Heart right ventricle (tissue), 16 donors: ENCODE data around the gene TMEM266. TPM values are rescaled to one million over a fixed set of nuclear protein-coding genes. Genes with fewer than 3 reads are reported as not detected.

ENCODE experiments used
- ATAC-seq, 8 donors: fragments of 200-7000 bp; cut with Tn5 transposase; one replicate each; pipeline ENCODE4 v1.9.1; 2020; ENCODE audit warnings: mild to moderate bottlenecking in 8 of 8, moderate library complexity in 8 of 8, moderate number of reproducible peaks in 1 of 8
- DNase-seq, 2 donors: peaks; one replicate each; pipeline ENCODE4 v3.0.0-alpha.2; 2020
- H3K27ac ChIP-seq, 10 donors: fragments of 200-600 bp; sonication (generic) in 2 of 10; one replicate each; pipeline versions ENCODE4 v1.5.0 to v1.8.0; 2020 to 2022; ENCODE audit warnings: mild to moderate bottlenecking in 3 of 10
- H3K27me3 ChIP-seq, 7 donors: fragments of 200-600 bp; one replicate each; pipeline ENCODE4 v1.8.0; 2021 to 2022; ENCODE audit warnings: mild to moderate bottlenecking in 2 of 7
- H3K36me3 ChIP-seq, 9 donors: fragments of 200-600 bp; sonication (generic) in 1 of 9; one replicate each; pipeline versions ENCODE4 v1.5.0 to v1.8.0; 2020 to 2022; ENCODE audit warnings: mild to moderate bottlenecking in 2 of 9
- H3K4me1 ChIP-seq, 9 donors: fragments of 200-600 bp; sonication (generic) in 1 of 9; one replicate each; pipeline versions ENCODE4 v1.5.0 to v1.8.0; 2020 to 2022; ENCODE audit warnings: mild to moderate bottlenecking in 4 of 9
- H3K4me3 ChIP-seq, 10 donors: fragments of 200-600 bp; sonication (generic) in 2 of 10; one replicate each; pipeline versions ENCODE4 v1.5.0 to v1.8.0; 2020 to 2022; ENCODE audit warnings: mild to moderate bottlenecking in 7 of 10, moderate library complexity in 2 of 10
- H3K9me3 ChIP-seq, 11 donors: fragments of 200-600 bp in 10 of 11; sonication (generic) in 2 of 11; one replicate each; pipeline versions ENCODE4 v1.5.0 to v1.8.0; 2013 to 2022; ENCODE audit warnings: mild to moderate bottlenecking in 2 of 11, control low read depth in 1 of 11, moderate library complexity in 1 of 11
- CTCF ChIP-seq, 9 donors: fragments of 200-600 bp; sonication (generic) in 2 of 9; IDR thresholded peaks; one replicate each; pipeline versions ENCODE4 v1.5.0 to v1.8.0; 2021 to 2022; ENCODE audit warnings: antibody characterized with exemption in 9 of 9, mild to moderate bottlenecking in 5 of 9, moderate library complexity in 1 of 9
- WGBS, 2 donors: extraction: QIAGEN DNeasy Blood & Tissue Kit; methylation state at CpG; one replicate each; pipeline ENCODE4 v1.1.7; 2013; ENCODE audit warnings: inconsistent platforms in 1 of 2; 5-methylcytosine and 5-hydroxymethylcytosine counted together
- intact Hi-C, 10 donors: fragments of 100-400 bp; cut with DNase I; formaldehyde crosslinking; loops; one replicate each; pipeline versions ENCODE4 v1.11.1 to v1.14.2; 2022
- polyA plus RNA-seq, 2 donors: library from polyadenylated mRNA; stranded (reverse); fragments of 200-250 nt; gene quantifications; one replicate each; pipeline ENCODE4 v1.2.3, GENCODE V29; 2013
- total RNA-seq, 10 donors: library from RNA; stranded (reverse); fragmentation: NEBNext Ultra II Directional in 3 of 10; extraction: Animal tissue kit (Norgen Biotek cat#: 25700) in 3 of 10; gene quantifications; one replicate each; pipeline versions ENCODE4 v1.2.1 to v1.2.4, GENCODE V29; 2021 to 2023
- donor health status: Arrhythmogenic right ventricular cardiomyopathy.
- donor health status: ischemic (EF 13 %, LVEDD 7.1; RV severe dilation, severe dysfunction).
- donor health status: healthy with polysubstance abuse.
- donor health status: DM: no; HTN: yes; CAD: no.
- donor health status: DM: no; HTN: no; CAD: no.
- donor health status: ischemic (EF 25% LVEDD 6.9; RV normal size, moderate dysfunction).
- donor health status: ischemic (EF 25% LVEDD 5.7; RV mildly dilated, moderate dysfunction).
- donor health status: healthy.
- donor health status: DM: yes; HTN: yes; CAD: no.
- donor health status: Ischemic cardiomyopathy.
- donor health status: ischemic (EF 35%, LVEDD 5.7; RV mildly dilated, moderate dysfunction).
- donor health status: nonischemic (EF 11% LVEDD 7.7; RV severe dilation, severe dysfunction).
- donor health status: DM: yes; HTN: yes; CAD: no.
- donor health status: PGD.
- donor health status: ischemic (EF 29% LVEDD 5.4; RV normal size, mild dysfunction).
- donor health status: nonischemic (EF 23%, LVEDD 6.1; RV moderate dilation, normal function).

Gene TMEM266
- total and polyA plus RNA-seq, 12 donors = 0.01 to 0.30 (median 0.15) TPM; not detected in 3

DNA sequence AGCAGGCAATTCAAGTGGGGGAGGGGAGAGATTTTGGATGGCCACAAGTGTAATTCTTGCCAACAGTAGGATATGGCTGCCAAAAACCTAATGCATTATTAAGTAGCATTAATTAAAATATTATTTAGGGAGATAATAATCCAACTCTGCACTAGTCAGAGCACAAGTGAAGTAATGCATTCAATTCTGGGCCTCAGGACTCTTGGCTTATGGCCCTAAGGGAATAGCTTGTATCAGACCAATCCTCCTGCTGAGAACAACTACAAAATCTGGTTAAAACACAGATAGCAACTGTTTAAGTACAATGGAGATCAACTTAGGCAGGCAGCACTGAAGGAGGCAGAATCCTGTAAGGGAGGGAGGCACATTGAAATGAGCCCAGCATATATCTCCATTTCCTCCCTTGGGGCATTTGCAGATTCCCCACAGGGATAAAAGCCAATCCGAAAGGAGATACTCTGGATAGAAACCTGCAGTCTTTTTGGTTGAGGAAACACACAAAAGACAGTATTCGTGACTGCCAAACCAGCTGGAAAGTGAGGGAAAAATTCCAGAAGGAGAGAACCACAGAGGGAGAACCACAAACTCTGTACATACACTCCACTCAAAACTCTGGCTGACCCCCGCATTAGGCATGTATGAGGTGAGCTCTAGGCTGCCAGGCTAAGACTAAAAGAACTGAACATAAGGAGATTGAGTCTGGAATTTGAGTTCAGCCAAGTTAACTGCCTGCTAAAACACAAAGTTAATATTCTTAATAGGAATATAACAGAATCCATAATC, 194.1 kb downstream of the TMEM266 start:
- Histone ChIP-seq H3K27ac (no peak overlapping the region), H3K27me3 (no peaks in the 10 kb centered on the region), H3K9me3 (peaks cover 0 to 10% (median 0%) of the 10 kb centered on the region in 11 donors), H3K4me1 (peaks cover 0 to 13% (median 0%) of the 10 kb centered on the region in 9 donors), H3K4me3 (no peak overlapping the region), H3K36me3 (peaks cover 0 to 32% (median under 1%) of the 10 kb centered on the region in 9 donors)
- ATAC-seq (no peak), DNase-seq (no peak)
- WGBS, 2 donors = 65 to 82% methylated on average over 3 of the region's 3 CpGs
- intact Hi-C loops = no loop called here
- no peak for TF ChIP-seq CTCF (IDR thresholded peaks at IDR 0.05)

Other genes starting within 250 kb of the TMEM266 start
- 10 to 100 TPM; 16.0 to 36.5 (median 25.3) TPM for gene UBE2Q2, start 216.5 kb upstream of the TMEM266 start, total RNA-seq
- 10 to 100 TPM; 12.5 to 24.3 TPM for gene UBE2Q2, start 216.5 kb upstream of the TMEM266 start, polyA plus RNA-seq
- 10 to 100 TPM; 15.6 to 23.4 (median 18.6) TPM for gene FBXO22, start 156.1 kb upstream of the TMEM266 start, total RNA-seq
- gene FBXO22, start 156.1 kb upstream of the TMEM266 start, polyA plus RNA-seq = 10 to 100 TPM in 1 of 2 donors, 1 to 10 TPM in 1; 3.8 to 15.0 TPM
- gene NRG4, start 47.6 kb upstream of the TMEM266 start, total RNA-seq = under 1 TPM in 1 of 10 donors, not detected in 9; 0.19 TPM
- not detected for gene NRG4, start 47.6 kb upstream of the TMEM266 start, polyA plus RNA-seq